Ascending aorta (tissue), 2 donors: ENCODE measurements around the gene IFNL2. TPM values are rescaled to one million over a fixed set of nuclear protein-coding genes. Genes with fewer than 3 reads are reported as not detected.
"Not testable (repeated sequence)": the region's sequence is repeated elsewhere in the genome, so short reads cannot be mapped to it uniquely, and the experiment has no call there.

Experiments used
- DNase-seq, 2 donors: peaks; one replicate each; pipeline ENCODE4 v3.0.0-alpha.2; 2019; ENCODE audit warnings: low spot score in 2 of 2
- H3K27ac ChIP-seq, 2 donors: fragments of 200-600 bp; sonication (generic); one replicate each; pipeline ENCODE4 v1.5.1; 2016 to 2017; ENCODE audit warnings: mild to moderate bottlenecking in 1 of 2
- H3K27me3 ChIP-seq: fragments of 200-600 bp; sonication (generic); one replicate; pipeline ENCODE4 v1.5.1; 2017
- H3K36me3 ChIP-seq, 2 donors: fragments of 200-600 bp; sonication (generic); one replicate each; pipeline ENCODE4 v1.5.1; 2016
- H3K4me1 ChIP-seq, 2 donors: fragments of 200-600 bp; sonication (generic); one replicate each; pipeline ENCODE4 v1.5.1; 2016 to 2017; ENCODE audit warnings: mild to moderate bottlenecking in 1 of 2
- H3K4me3 ChIP-seq, 2 donors: fragments of 200-600 bp; sonication (generic); one replicate each; pipeline ENCODE4 v1.5.1; 2016 to 2017; ENCODE audit warnings: mild to moderate bottlenecking in 1 of 2
- H3K9me3 ChIP-seq, 2 donors: fragments of 200-600 bp; sonication (generic); one replicate each; pipeline ENCODE4 v1.5.1; 2016
- CTCF ChIP-seq, 3 experiments: fragments of 200-600 bp in 2 of 3; fragments of 450-650 bp in 1 of 3; sonication (generic) in 2 of 3; IDR thresholded peaks; one replicate each; pipeline ENCODE4 v1.5.1; 2016 to 2019; ENCODE audit warnings: antibody characterized with exemption in 3 of 3, mild to moderate bottlenecking in 1 of 3, moderate library complexity in 1 of 3
- intact Hi-C: fragments of 100-400 bp; cut with DNase I; formaldehyde crosslinking; loops from one replicate; pipeline ENCODE4 v1.15.1; 2023
- total RNA-seq: library from RNA; depleted of rRNA; stranded (reverse); fragments of >200 nt; gene quantifications from one replicate; pipeline ENCODE4 v1.1.0, GENCODE V29; 2016

Gene IFNL2
- not detected for total RNA-seq

DNA sequence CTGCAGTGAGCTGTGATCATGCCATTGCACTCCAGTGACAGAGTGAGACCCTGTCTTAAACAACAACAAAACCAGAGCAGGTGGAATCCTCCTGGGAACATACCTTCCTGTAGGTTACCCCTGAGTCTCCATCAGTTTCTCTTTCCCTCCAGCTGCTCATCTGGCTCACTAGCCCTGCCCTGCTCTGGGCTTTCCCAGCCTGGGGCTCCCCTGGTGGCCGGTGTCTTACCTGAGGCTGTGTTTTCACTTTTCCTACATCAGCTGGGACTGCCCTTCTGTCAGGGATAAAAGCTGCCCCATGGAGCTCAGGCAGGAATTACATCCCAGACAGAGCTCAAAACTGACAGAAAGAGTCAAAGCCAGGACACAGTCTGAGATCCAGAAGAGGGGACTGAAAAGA lies at the start of gene IFNL2:
TSS of gene IFNL2 (plus strand) at position 312 of the 400 bp plus-strand sequence. CDS start 173 bp downstream, outside the sequence.
- intact Hi-C loops, DNase-seq, H3K9me3 ChIP-seq, H3K4me3 ChIP-seq, H3K4me1 ChIP-seq, H3K27me3 ChIP-seq, H3K36me3 ChIP-seq, H3K27ac ChIP-seq: not testable (repeated sequence)

- H3K4me1 ChIP-seq, H3K27ac ChIP-seq, H3K36me3 ChIP-seq, DNase-seq, H3K27me3 ChIP-seq, H3K4me3 ChIP-seq, H3K9me3 ChIP-seq, intact Hi-C loops: not testable (repeated sequence)
These were observed 49.1 kb upstream of the IFNL2 start for GRCh38 chr19:39219108-39219507.

DNA sequence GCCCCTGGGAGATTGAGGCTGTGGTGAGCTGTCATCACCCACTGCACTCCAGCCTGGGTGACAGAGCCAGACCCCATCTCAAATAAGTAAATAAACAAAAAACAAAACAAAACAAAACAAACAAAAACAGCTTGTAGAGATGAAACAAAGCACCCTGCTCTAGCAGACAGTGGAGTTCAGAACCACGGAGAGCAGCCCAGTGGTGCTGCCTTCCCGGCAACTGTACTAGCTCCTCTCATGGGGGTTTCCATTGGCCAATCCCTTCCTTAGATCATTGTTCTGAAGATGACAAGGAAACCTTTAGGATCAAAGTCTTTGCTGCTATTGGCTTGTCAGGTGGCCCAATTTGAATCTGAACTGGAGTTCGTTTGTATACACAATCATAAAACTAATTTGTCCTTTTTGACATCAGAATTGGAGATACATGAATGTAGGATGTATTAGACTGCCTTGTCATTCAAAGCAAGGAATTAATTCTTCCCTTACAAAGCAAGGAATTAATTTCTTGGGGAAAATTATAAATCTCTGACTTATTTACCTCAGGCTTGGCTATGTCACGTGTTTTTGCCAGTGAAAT lies 44.4 kb upstream of the IFNL2 start:
- Histone ChIP-seq H3K27me3 (no peaks in the 10 kb centered on the region), H3K4me3 (no peak overlapping the region), H3K27ac (no peak overlapping the region), H3K36me3 (no peaks in the 10 kb centered on the region), H3K4me1 (no peaks in the 10 kb centered on the region), H3K9me3 (no peaks in the 10 kb centered on the region)
- intact Hi-C loops = no loop called here
- DNase-seq = no peak
- no peak for TF ChIP-seq CTCF (IDR thresholded peaks at IDR 0.05)

GRCh38 chr19:39224910-39225309 lies 43.3 kb upstream of the IFNL2 start:
- Histone ChIP-seq H3K27ac (no peak overlapping the region), H3K36me3 (no peaks in the 10 kb centered on the region), H3K4me1 (no peaks in the 10 kb centered on the region), H3K9me3 (no peaks in the 10 kb centered on the region), H3K27me3 (no peaks in the 10 kb centered on the region), H3K4me3 (no peak overlapping the region)
- intact Hi-C loops = no loop called here
- DNase-seq = no peak
- TF ChIP-seq CTCF (IDR thresholded peaks at IDR 0.05) = no peak

GRCh38 chr19:39230096-39230764 lies 38.0 kb upstream of the IFNL2 start:
- H3K27ac ChIP-seq = no peak overlapping the region
- H3K36me3 ChIP-seq = no peaks in the 10 kb centered on the region
- no peaks in the 10 kb centered on the region for H3K4me1 ChIP-seq
- no peak for TF ChIP-seq CTCF (IDR thresholded peaks at IDR 0.05)
- no peaks in the 10 kb centered on the region for H3K27me3 ChIP-seq
- intact Hi-C loops = no loop called here
- H3K9me3 ChIP-seq = no peaks in the 10 kb centered on the region
- DNase-seq = no peak
- H3K4me3 ChIP-seq = no peak overlapping the region

GRCh38 chr19:39232708-39233107 lies 35.5 kb upstream of the IFNL2 start:
- DNase-seq = no peak
- H3K27me3 ChIP-seq = no peaks in the 10 kb centered on the region
- no peak overlapping the region for H3K27ac ChIP-seq
- TF ChIP-seq CTCF (IDR thresholded peaks at IDR 0.05) = no peak
- H3K36me3 ChIP-seq = no peaks in the 10 kb centered on the region
- H3K4me1 ChIP-seq = no peaks in the 10 kb centered on the region
- intact Hi-C loops = no loop called here
- H3K9me3 ChIP-seq = no peaks in the 10 kb centered on the region
- H3K4me3 ChIP-seq = no peak overlapping the region
